Astrocyte (in vitro differentiated cells and primary cell): Measurements from ENCODE around the gene APC2. TPM values are rescaled to one million over a fixed set of nuclear protein-coding genes. Genes with fewer than 3 reads are reported as not detected.

ENCODE experiments used
- DNase-seq: peaks from one replicate; pipeline ENCODE4 v3.0.0-alpha.2; 2010; ENCODE audit warnings: low read depth
- FAIRE-seq: peaks from 2 replicates; lab custom pipeline; 2011; peaks lifted over from hg19 to GRCh38; lab: Jason Lieb, UNC
- H2AFZ ChIP-seq: 2 replicates; pipeline ENCODE4 v1.6.0; 2012; ENCODE audit warnings: low read depth, low read length, inconsistent platforms
- H3K27ac ChIP-seq: 2 replicates; pipeline ENCODE4 v1.5.1; 2011; ENCODE audit warnings: low read depth, low read length, inconsistent platforms
- H3K27me3 ChIP-seq: 2 replicates; pipeline ENCODE4 v1.6.0; 2011; ENCODE audit warnings: low read length, inconsistent platforms; ENCODE audit not compliant: insufficient read depth
- H3K36me3 ChIP-seq: 2 replicates; pipeline ENCODE4 v1.5.1; 2011; ENCODE audit warnings: low read length, inconsistent platforms; ENCODE audit not compliant: insufficient read depth
- H3K4me1 ChIP-seq: 2 replicates; pipeline ENCODE4 v1.5.1; 2011; ENCODE audit warnings: low read length, inconsistent platforms; ENCODE audit not compliant: insufficient read depth
- H3K4me2 ChIP-seq: 2 replicates; pipeline ENCODE4 v1.6.0; 2012; ENCODE audit warnings: low read length, inconsistent platforms
- H3K4me3 ChIP-seq: 2 replicates; pipeline ENCODE4 v1.5.1; 2011; ENCODE audit warnings: low read depth, mild to moderate bottlenecking, low read length, inconsistent platforms; ENCODE audit not compliant: insufficient read depth
- H3K79me2 ChIP-seq: 2 replicates; pipeline ENCODE4 v1.6.0; 2012; ENCODE audit warnings: mild to moderate bottlenecking, low read length, inconsistent platforms; ENCODE audit not compliant: insufficient read depth
- H3K9ac ChIP-seq: 2 replicates; pipeline ENCODE4 v1.6.0; 2012; ENCODE audit warnings: mild to moderate bottlenecking, low read length, inconsistent platforms
- H3K9me3 ChIP-seq: 2 replicates; pipeline ENCODE4 v1.5.1; 2012; ENCODE audit warnings: low read depth, mild to moderate bottlenecking, low read length, inconsistent platforms; ENCODE audit not compliant: insufficient read depth
- H4K20me1 ChIP-seq: 2 replicates; pipeline ENCODE4 v1.6.0; 2012; ENCODE audit warnings: low read length, inconsistent platforms; ENCODE audit not compliant: insufficient read depth
- H3K27ac Mint-ChIP-seq: one replicate; pipeline ENCODE4 v1.8.0; 2021; ENCODE audit warnings: mild to moderate bottlenecking, mixed read lengths; ENCODE audit not compliant: unreplicated experiment
- H3K27me3 Mint-ChIP-seq: one replicate; pipeline ENCODE4 v1.8.0; 2021; ENCODE audit warnings: low read depth, mixed read lengths; ENCODE audit not compliant: unreplicated experiment
- H3K36me3 Mint-ChIP-seq: one replicate; pipeline ENCODE4 v1.8.0; 2021; ENCODE audit warnings: low read depth, mixed read lengths; ENCODE audit not compliant: unreplicated experiment
- H3K4me1 Mint-ChIP-seq: one replicate; pipeline ENCODE4 v1.8.0; 2021; ENCODE audit warnings: low read depth, mixed read lengths; ENCODE audit not compliant: unreplicated experiment
- H3K4me3 Mint-ChIP-seq: one replicate; pipeline ENCODE4 v1.8.0; 2021; ENCODE audit warnings: mild to moderate bottlenecking, moderate library complexity, mixed read lengths; ENCODE audit not compliant: unreplicated experiment
- H3K9me3 Mint-ChIP-seq: one replicate; pipeline ENCODE4 v1.8.0; 2021; ENCODE audit warnings: mild to moderate bottlenecking, mixed read lengths; ENCODE audit not compliant: unreplicated experiment
- CTCF ChIP-seq: IDR thresholded peaks from 2 replicates; pipeline ENCODE4 v1.5.1; 2011; ENCODE audit warnings: low read depth, mild to moderate bottlenecking, inconsistent platforms, low read length, moderate library complexity; ENCODE audit not compliant: insufficient read depth
- EZH2 ChIP-seq: IDR thresholded peaks from 2 replicates; pipeline ENCODE4 v1.6.1; 2012; ENCODE audit warnings: mild to moderate bottlenecking, low read length, inconsistent platforms; ENCODE audit not compliant: insufficient read depth
- total RNA-seq: library from RNA; stranded (reverse); gene quantifications from 2 replicates; pipeline ENCODE4 v1.2.1, GENCODE V29; 2021

APC2 gene
- total RNA-seq, 1 donor from 2014 or later, result 7.1 TPM

GRCh38 chr19:1512671-1513498, 63.0 kb downstream of the APC2 start, which contains the start of gene ADAMTSL5:
Gene ADAMTSL5, minus strand, starts transcription at chr19:1513019. Its CDS starts 2,076 bp downstream, at chr19:1510943.
- Mint-ChIP-seq H3K4me3 (peak within 1 kb of the TSS; percentile 79), H3K4me1 (no peaks in the 10 kb centered on the region), H3K9me3 (no peaks in the 10 kb centered on the region), H3K36me3 (peaks cover under 1% of the 10 kb centered on the region), H3K27me3 (peaks cover 12% of the 10 kb centered on the region), H3K27ac (no peak within 1 kb of the TSS)
- TF ChIP-seq CTCF (no peak), EZH2 (no peak)
- H3K4me3 ChIP-seq, result peak within 1 kb of the TSS; percentile 51
- H3K36me3 ChIP-seq, result no peaks in the 10 kb centered on the region
- H3K79me2 ChIP-seq, result no peaks in the 10 kb centered on the region
- peaks cover 2% of the 10 kb centered on the region for H3K27me3 ChIP-seq
- H3K4me1 ChIP-seq, result peaks cover 4% of the 10 kb centered on the region
- no peak for DNase-seq
- H3K27ac ChIP-seq, result no peak within 1 kb of the TSS
- peaks cover 9% of the 10 kb centered on the region for H3K9me3 ChIP-seq
- H2AFZ ChIP-seq, result peak within 1 kb of the TSS; percentile 47
- no peaks in the 10 kb centered on the region for H4K20me1 ChIP-seq
- H3K9ac ChIP-seq, result peak within 1 kb of the TSS; percentile 62
- peak within 1 kb of the TSS; percentile 82 for H3K4me2 ChIP-seq
- FAIRE-seq, result no peak

- Histone ChIP-seq H3K79me2 (no peaks in the 10 kb centered on the region), H3K27ac (no peak overlapping the region), H3K4me1 (peaks cover 4% of the 10 kb centered on the region), H3K9ac (peak overlapping the region; percentile 62), H3K36me3 (no peaks in the 10 kb centered on the region), H3K27me3 (peaks cover 2% of the 10 kb centered on the region), H3K4me2 (peak overlapping the region; percentile 82), H2AFZ (no peak overlapping the region), H4K20me1 (no peaks in the 10 kb centered on the region), H3K9me3 (peaks cover 6% of the 10 kb centered on the region), H3K4me3 (peak overlapping the region; percentile 28)
- Mint-ChIP-seq H3K36me3 (no peaks in the 10 kb centered on the region), H3K27ac (no peak overlapping the region), H3K27me3 (peaks cover 16% of the 10 kb centered on the region), H3K4me3 (no peak overlapping the region), H3K9me3 (no peaks in the 10 kb centered on the region), H3K4me1 (no peaks in the 10 kb centered on the region)
- no peak for TF ChIP-seq EZH2
- TF ChIP-seq CTCF, result peak; percentile 27
- no peak for FAIRE-seq
- DNase-seq, result no peak
Measured at GRCh38 chr19:1513499-1514294, 63.8 kb downstream of the APC2 start.
